Vagina (tissue), 2 donors: ENCODE data around the gene RIC1. TPM values are rescaled to one million over a fixed set of nuclear protein-coding genes. Genes with fewer than 3 reads are reported as not detected.

ENCODE experiments used
- DNase-seq, 2 donors: peaks; one replicate each; pipeline ENCODE4 v3.0.0-alpha.2; 2017; ENCODE audit errors: extremely low spot score in 2 of 2
- H3K27ac ChIP-seq: fragments of 200-600 bp; sonication (generic); one replicate; pipeline ENCODE4 v1.5.1; 2019
- H3K27me3 ChIP-seq: fragments of 200-600 bp; sonication (generic); one replicate; pipeline ENCODE4 v1.5.1; 2019
- H3K36me3 ChIP-seq, 2 donors: fragments of 200-600 bp; sonication (generic); one replicate each; pipeline ENCODE4 v1.5.1; 2017 to 2019
- H3K4me1 ChIP-seq: fragments of 200-600 bp; sonication (generic); one replicate; pipeline ENCODE4 v1.5.1; 2019
- H3K4me3 ChIP-seq, 2 donors: fragments of 200-600 bp; sonication (generic); 1 replicate in 1 of 2; 2 replicates in 1 of 2; pipeline ENCODE4 v1.5.1; 2016 to 2019
- H3K9me3 ChIP-seq: fragments of 200-600 bp; sonication (generic); one replicate; pipeline ENCODE4 v1.5.1; 2019
- CTCF ChIP-seq, 3 experiments: fragments of 450-650 bp in 2 of 3; fragments of 200-600 bp in 1 of 3; sonication (generic) in 1 of 3; IDR thresholded peaks; one replicate each; pipeline ENCODE4 v1.5.1; 2017 to 2019; ENCODE audit warnings: antibody characterized with exemption in 3 of 3, mild to moderate bottlenecking in 2 of 3, moderate library complexity in 2 of 3
- POLR2A ChIP-seq, 2 donors: fragments of 450-650 bp; IDR thresholded peaks; one replicate each; pipeline ENCODE4 v1.6.1; 2017; ENCODE audit warnings: antibody characterized with exemption in 2 of 2, mild to moderate bottlenecking in 2 of 2, moderate library complexity in 2 of 2
- POLR2AphosphoS5 ChIP-seq, 2 donors: sonication (generic); formaldehyde crosslinking; IDR thresholded peaks; one replicate each; pipeline ENCODE4 v1.9.0; 2017; ENCODE audit warnings: antibody characterized with exemption in 2 of 2, mild to moderate bottlenecking in 2 of 2, low read depth in 1 of 2; ENCODE audit not compliant: insufficient read depth in 1 of 2
- intact Hi-C: fragments of 100-400 bp; cut with DNase I; formaldehyde crosslinking; loops from one replicate; pipeline ENCODE4 v1.15.1; 2023
- total RNA-seq: library from RNA; depleted of rRNA; stranded (reverse); fragments of >200 nt; gene quantifications from one replicate; pipeline ENCODE4 v1.2.3, GENCODE V29; 2016

Gene RIC1
- total RNA-seq, 1 donor from 2014 or later: 49.8 TPM

GRCh38 chr9:5789489-5789888 lies 160.6 kb downstream of the RIC1 start:
- no peaks in the 10 kb centered on the region for H3K4me1 ChIP-seq
- intact Hi-C loops: no loop called here
- H3K36me3 ChIP-seq: peaks cover 0 to 33% of the 10 kb centered on the region in 2 donors
- TF ChIP-seq CTCF (IDR thresholded peaks at IDR 0.05): no peak
- TF ChIP-seq POLR2A (IDR thresholded peaks at IDR 0.05): no peak
- no peak overlapping the region for H3K27ac ChIP-seq
- no peaks in the 10 kb centered on the region for H3K9me3 ChIP-seq
- no peak for DNase-seq
- H3K4me3 ChIP-seq: no peak overlapping the region
- H3K27me3 ChIP-seq: no peaks in the 10 kb centered on the region

- H3K9me3 ChIP-seq: no peaks in the 10 kb centered on the region
- H3K4me3 ChIP-seq: no peak overlapping the region
- no peaks in the 10 kb centered on the region for H3K27me3 ChIP-seq
- DNase-seq: no peak
- H3K4me1 ChIP-seq: no peaks in the 10 kb centered on the region
- intact Hi-C loops: no loop called here
- no peak for TF ChIP-seq POLR2A (IDR thresholded peaks at IDR 0.05)
- TF ChIP-seq POLR2AphosphoS5 (IDR thresholded peaks at IDR 0.05; ENCODE audit: insufficient read depth in 1 of 2, low read depth in 1 of 2): no peak
- H3K27ac ChIP-seq: no peak overlapping the region
- H3K36me3 ChIP-seq: peaks cover 0 to 31% of the 10 kb centered on the region in 2 donors
Observed at GRCh38 chr9:5790923-5791322, 162.0 kb downstream of the RIC1 start.

GRCh38 chr9:5791870-5792269 lies 163.0 kb downstream of the RIC1 start:
- DNase-seq: no peak
- no peaks in the 10 kb centered on the region for H3K9me3 ChIP-seq
- no peak overlapping the region for H3K4me3 ChIP-seq
- no peaks in the 10 kb centered on the region for H3K4me1 ChIP-seq
- H3K27me3 ChIP-seq: no peaks in the 10 kb centered on the region
- no peak overlapping the region for H3K27ac ChIP-seq
- intact Hi-C loops: no loop called here
- H3K36me3 ChIP-seq: peaks cover 0 to 21% of the 10 kb centered on the region in 2 donors
- TF ChIP-seq CTCF (IDR thresholded peaks at IDR 0.05) (no peak), POLR2AphosphoS5 (IDR thresholded peaks at IDR 0.05; ENCODE audit: insufficient read depth in 1 of 2, low read depth in 1 of 2) (no peak), POLR2A (IDR thresholded peaks at IDR 0.05) (no peak)

- TF ChIP-seq POLR2AphosphoS5 (IDR thresholded peaks at IDR 0.05; ENCODE audit: insufficient read depth in 1 of 2, low read depth in 1 of 2) (no peak), POLR2A (IDR thresholded peaks at IDR 0.05) (no peak), CTCF (IDR thresholded peaks at IDR 0.05) (no peak)
- DNase-seq: no peak
- no peak overlapping the region for H3K27ac ChIP-seq
- H3K9me3 ChIP-seq: no peaks in the 10 kb centered on the region
- intact Hi-C loops: no loop called here
- no peaks in the 10 kb centered on the region for H3K4me1 ChIP-seq
- peaks cover 0 to 16% of the 10 kb centered on the region in 2 donors for H3K36me3 ChIP-seq
- no peaks in the 10 kb centered on the region for H3K27me3 ChIP-seq
- no peak overlapping the region for H3K4me3 ChIP-seq
Observed at GRCh38 chr9:5793812-5794211, 164.9 kb downstream of the RIC1 start.

GRCh38 chr9:5796298-5796697 lies 167.4 kb downstream of the RIC1 start:
- DNase-seq: no peak
- intact Hi-C loops: no loop called here
- no peaks in the 10 kb centered on the region for H3K27me3 ChIP-seq
- TF ChIP-seq CTCF (IDR thresholded peaks at IDR 0.05): no peak
- TF ChIP-seq POLR2AphosphoS5 (IDR thresholded peaks at IDR 0.05; ENCODE audit: insufficient read depth in 1 of 2, low read depth in 1 of 2): no peak
- H3K36me3 ChIP-seq: peaks cover 0 to 7% of the 10 kb centered on the region in 2 donors
- H3K27ac ChIP-seq: no peak overlapping the region
- H3K9me3 ChIP-seq: no peaks in the 10 kb centered on the region
- H3K4me1 ChIP-seq: no peaks in the 10 kb centered on the region
- H3K4me3 ChIP-seq: no peak overlapping the region

GRCh38 chr9:5798581-5798980 lies 169.7 kb downstream of the RIC1 start:
- Histone ChIP-seq H3K9me3 (no peaks in the 10 kb centered on the region), H3K27ac (no peak overlapping the region), H3K36me3 (no peaks in the 10 kb centered on the region), H3K4me3 (no peak overlapping the region), H3K4me1 (no peaks in the 10 kb centered on the region), H3K27me3 (no peaks in the 10 kb centered on the region)
- TF ChIP-seq POLR2AphosphoS5 (IDR thresholded peaks at IDR 0.05; ENCODE audit: insufficient read depth in 1 of 2, low read depth in 1 of 2) (no peak), CTCF (IDR thresholded peaks at IDR 0.05) (no peak), POLR2A (IDR thresholded peaks at IDR 0.05) (no peak)
- intact Hi-C loops: no loop called here
- no peak for DNase-seq
